Measurements from ENCODE around the gene KCNK3. TPM values are rescaled to one million over a fixed set of nuclear protein-coding genes. Genes with fewer than 3 reads are reported as not detected.

The KCNK3 gene
- total and polyA plus RNA-seq, 2 experiments from 2014 or later, result 2.9 to 3.1 TPM

DNA sequence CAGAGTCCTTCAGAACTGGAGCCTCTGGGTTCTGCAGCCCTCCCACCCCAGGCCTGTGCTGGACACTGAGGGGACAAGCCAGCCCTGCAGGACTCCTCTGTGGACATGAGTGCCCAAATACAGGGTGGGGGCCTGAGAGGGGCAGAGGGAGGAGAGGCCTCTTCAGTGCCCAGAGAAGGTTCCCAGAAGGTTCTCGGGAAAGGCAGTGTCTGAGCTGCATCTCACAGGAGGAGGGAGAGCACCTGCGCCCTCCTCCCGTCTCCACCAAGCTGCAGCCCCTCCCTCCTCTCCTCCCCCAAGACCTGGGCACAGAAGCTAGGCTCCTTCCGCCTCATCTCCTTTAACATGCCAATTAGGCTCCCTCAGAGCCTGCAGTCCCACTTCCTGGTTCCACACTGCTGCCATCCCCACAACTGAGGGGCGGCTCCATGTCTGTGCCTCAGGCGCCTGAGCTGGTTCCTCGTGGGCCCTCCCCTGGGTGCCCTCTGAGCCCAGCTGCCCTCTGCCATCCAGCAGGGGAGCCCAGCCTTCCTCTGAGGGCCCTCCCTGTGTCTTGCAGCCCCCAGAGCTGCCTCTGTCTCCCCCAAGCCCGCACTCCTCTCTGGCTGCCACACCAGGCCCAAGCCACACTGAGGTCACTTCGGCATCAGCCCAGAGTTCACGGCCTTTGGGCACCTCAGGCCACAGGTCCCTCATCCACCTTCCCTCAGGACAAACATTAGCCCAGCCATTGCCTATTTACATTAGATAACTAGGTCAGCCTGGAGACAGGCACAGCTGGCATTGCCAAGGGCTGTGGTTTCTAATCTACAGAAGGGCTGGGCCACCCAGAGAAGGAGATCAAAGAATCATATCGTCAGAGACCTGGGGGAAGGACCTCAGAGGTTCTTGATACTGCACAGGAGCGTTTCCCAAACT is 28.9 kb downstream of the KCNK3 start:
- no peak for TF ChIP-seq CTCF (IDR thresholded peaks at IDR 0.05; ENCODE audit: low read depth, low read length)
- no peaks in the 10 kb centered on the region for H3K9me3 ChIP-seq (ENCODE audit: low read depth)
- H3K27me3 ChIP-seq, result no peaks in the 10 kb centered on the region
- H3K36me3 ChIP-seq, result no peaks in the 10 kb centered on the region
- peak overlapping the region; percentile 49 for H3K27ac ChIP-seq
- H3K4me1 ChIP-seq (ENCODE audit: low read depth), result peaks cover 11% of the 10 kb centered on the region
- peak in 1 of 2 donors; percentile 24 for DNase-seq (ENCODE audit: low read depth in 1 of 2, low spot score in 1 of 2)
- H3K4me3 ChIP-seq, result no peak overlapping the region

DNA sequence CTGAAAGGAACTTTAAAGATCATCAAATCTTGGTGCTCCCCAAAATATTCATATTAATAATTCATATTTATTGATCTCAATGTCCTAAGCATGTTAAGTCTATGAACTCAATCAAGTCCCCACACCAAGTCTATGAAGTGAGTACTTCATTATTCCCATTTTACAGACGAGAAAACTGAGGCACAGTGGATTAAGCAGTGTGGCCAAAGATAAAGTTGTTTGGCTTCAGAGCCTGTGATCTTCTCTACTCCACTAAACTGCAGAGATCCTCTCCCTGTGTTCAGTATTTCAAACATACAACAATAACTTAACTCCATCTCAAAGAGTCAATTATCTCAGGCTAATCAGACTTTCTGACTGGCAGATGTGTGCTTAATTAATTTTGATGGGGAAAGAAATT is 29.8 kb downstream of the KCNK3 start:
- DNase-seq (ENCODE audit: low read depth in 1 of 2, low spot score in 1 of 2), result no peak
- H3K4me1 ChIP-seq (ENCODE audit: low read depth), result peaks cover 11% of the 10 kb centered on the region
- H3K9me3 ChIP-seq (ENCODE audit: low read depth), result no peaks in the 10 kb centered on the region
- TF ChIP-seq CTCF (IDR thresholded peaks at IDR 0.05; ENCODE audit: low read depth, low read length), result no peak
- no peaks in the 10 kb centered on the region for H3K36me3 ChIP-seq
- H3K27me3 ChIP-seq, result no peaks in the 10 kb centered on the region
- H3K27ac ChIP-seq, result no peak overlapping the region
- H3K4me3 ChIP-seq, result no peak overlapping the region

- Histone ChIP-seq H3K36me3 (no peaks in the 10 kb centered on the region), H3K4me1 (ENCODE audit: low read depth) (peaks cover 11% of the 10 kb centered on the region), H3K27me3 (no peaks in the 10 kb centered on the region), H3K9me3 (ENCODE audit: low read depth) (no peaks in the 10 kb centered on the region), H3K4me3 (no peak overlapping the region), H3K27ac (peak overlapping the region; percentile 18)
- no peak for TF ChIP-seq CTCF (IDR thresholded peaks at IDR 0.05; ENCODE audit: low read depth, low read length)
- DNase-seq (ENCODE audit: low read depth in 1 of 2, low spot score in 1 of 2), result no peak
These were observed 30.4 kb downstream of the KCNK3 start for GRCh38 chr2:26722911-26723310.

DNA sequence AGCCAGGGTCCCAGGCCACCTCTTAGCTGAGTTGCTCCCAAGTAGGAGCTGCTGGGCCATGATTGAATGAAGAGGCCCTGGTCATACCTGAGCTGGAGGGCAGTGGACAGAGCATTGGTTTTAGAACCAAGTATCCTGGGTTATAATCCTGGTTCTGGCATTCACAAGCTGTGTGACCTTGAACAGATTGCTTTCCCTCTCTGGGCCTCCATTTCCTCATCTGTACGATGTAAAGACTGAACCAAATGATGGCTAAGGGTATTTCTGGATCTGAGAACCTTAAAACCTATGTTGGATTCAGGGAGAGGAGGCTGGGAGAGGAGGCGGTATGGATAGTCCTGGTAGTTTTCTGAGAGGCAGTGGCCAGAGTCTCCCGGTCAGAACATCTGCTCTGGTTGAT is 31.0 kb downstream of the KCNK3 start:
- DNase-seq (ENCODE audit: low read depth in 1 of 2, low spot score in 1 of 2), result no peak
- H3K4me1 ChIP-seq (ENCODE audit: low read depth), result peaks cover 11% of the 10 kb centered on the region
- no peak overlapping the region for H3K27ac ChIP-seq
- H3K27me3 ChIP-seq, result no peaks in the 10 kb centered on the region
- no peaks in the 10 kb centered on the region for H3K36me3 ChIP-seq
- H3K9me3 ChIP-seq (ENCODE audit: low read depth), result no peaks in the 10 kb centered on the region
- no peak for TF ChIP-seq CTCF (IDR thresholded peaks at IDR 0.05; ENCODE audit: low read depth, low read length)
- no peak overlapping the region for H3K4me3 ChIP-seq

DNA sequence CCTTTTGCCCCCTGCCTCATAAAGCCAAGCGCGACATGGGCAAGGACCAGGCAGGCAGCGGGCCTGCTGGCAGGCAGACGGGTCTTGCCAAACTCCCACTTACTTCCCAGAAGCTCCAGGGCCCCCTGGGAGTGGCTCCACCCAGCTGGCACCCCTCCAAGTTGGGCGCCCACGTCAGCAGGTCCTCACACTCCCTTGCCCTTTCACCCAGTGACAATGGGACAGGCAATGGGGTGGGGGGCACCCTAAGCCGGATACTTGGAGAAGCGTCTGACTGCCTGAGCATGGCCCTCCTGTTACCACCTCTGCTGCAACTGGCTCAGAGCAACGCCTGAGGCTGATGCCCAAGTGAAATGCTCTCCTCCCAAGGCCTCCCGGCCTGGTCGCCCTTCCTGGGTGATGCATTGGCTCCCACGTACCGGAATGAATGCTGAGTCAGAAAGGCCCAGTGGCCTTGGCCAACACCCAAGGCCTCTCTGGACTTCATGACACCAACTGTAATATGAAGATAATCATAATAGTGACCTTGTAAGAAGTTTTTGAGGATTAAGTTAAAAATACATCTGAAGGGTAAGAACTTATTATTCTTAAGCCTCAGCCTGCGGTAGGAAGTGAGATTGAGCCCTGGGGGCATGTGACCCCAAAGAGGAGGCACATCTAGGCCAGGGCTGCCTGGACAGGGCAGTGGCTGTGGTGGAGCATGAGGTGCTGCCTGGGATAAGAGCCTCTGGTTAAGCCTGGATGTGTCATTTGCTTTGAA is 31.6 kb downstream of the KCNK3 start:
- no peaks in the 10 kb centered on the region for H3K36me3 ChIP-seq
- peaks cover 11% of the 10 kb centered on the region for H3K4me1 ChIP-seq (ENCODE audit: low read depth)
- H3K9me3 ChIP-seq (ENCODE audit: low read depth), result no peaks in the 10 kb centered on the region
- H3K27ac ChIP-seq, result no peak overlapping the region
- H3K27me3 ChIP-seq, result no peaks in the 10 kb centered on the region
- TF ChIP-seq CTCF (IDR thresholded peaks at IDR 0.05; ENCODE audit: low read depth, low read length), result no peak
- no peak overlapping the region for H3K4me3 ChIP-seq
- DNase-seq (ENCODE audit: low read depth in 1 of 2, low spot score in 1 of 2), result peak in 1 of 2 donors; percentile 92
